H9 (cell line): ENCODE measurements around the gene NRG3. TPM values are rescaled to one million over a fixed set of nuclear protein-coding genes. Genes with fewer than 3 reads are reported as not detected.

Experiments used
- DNase-seq: peaks from one replicate; pipeline ENCODE4 v3.0.0-alpha.2; 2017
- H2AFZ ChIP-seq: one replicate; pipeline ENCODE4 v1.6.1; 2013; ENCODE audit warnings: mild to moderate bottlenecking, low read length, control low read depth, moderate library complexity
- H2AK5ac ChIP-seq: 2 replicates; pipeline ENCODE4 v1.6.1; 2013; ENCODE audit warnings: low read length, control low read depth, mixed read lengths; ENCODE audit not compliant: insufficient read length
- H2BK120ac ChIP-seq: one replicate; pipeline ENCODE4 v1.6.1; 2013; ENCODE audit warnings: low read depth, mild to moderate bottlenecking, low read length, control low read depth, inconsistent platforms; ENCODE audit not compliant: poor library complexity, severe bottlenecking
- H2BK12ac ChIP-seq: 2 replicates; pipeline ENCODE4 v1.6.1; 2013; ENCODE audit warnings: low read length, control low read depth, mixed read lengths, low read depth; ENCODE audit not compliant: insufficient read length
- H2BK15ac ChIP-seq: 2 replicates; pipeline ENCODE4 v1.6.1; 2013; ENCODE audit warnings: low read depth, low read length, control low read depth
- H2BK20ac ChIP-seq: one replicate; pipeline ENCODE4 v1.6.1; 2013; ENCODE audit warnings: low read depth, mild to moderate bottlenecking, low read length, control low read depth, inconsistent platforms; ENCODE audit not compliant: poor library complexity, severe bottlenecking
- H2BK5ac ChIP-seq: 2 replicates; pipeline ENCODE4 v1.6.1; 2013; ENCODE audit warnings: low read length, control low read depth, mixed read lengths; ENCODE audit not compliant: insufficient read length
- H3K14ac ChIP-seq: 2 replicates; pipeline ENCODE4 v1.6.1; 2013; ENCODE audit warnings: low read length, control low read depth; ENCODE audit not compliant: insufficient read depth
- H3K18ac ChIP-seq: 2 replicates; pipeline ENCODE4 v1.6.1; 2013; ENCODE audit warnings: low read depth, mild to moderate bottlenecking, mixed read lengths, low read length, control low read depth; ENCODE audit not compliant: insufficient read length
- H3K23ac ChIP-seq: 2 replicates; pipeline ENCODE4 v1.6.1; 2013; ENCODE audit warnings: low read length, control low read depth, mixed read lengths, low read depth; ENCODE audit not compliant: insufficient read length
- H3K23me2 ChIP-seq: 2 replicates; pipeline ENCODE4 v1.6.1; 2013; ENCODE audit warnings: low read depth, mild to moderate bottlenecking, mixed read lengths, low read length, control low read depth; ENCODE audit not compliant: insufficient read length, poor library complexity, severe bottlenecking
- H3K27ac ChIP-seq: 2 replicates; pipeline ENCODE4 v1.5.1; 2013; ENCODE audit warnings: low read length, control low read depth, mixed read lengths, low read depth; ENCODE audit not compliant: insufficient read length
- H3K27me3 ChIP-seq: 2 replicates; pipeline ENCODE4 v1.6.1; 2013; ENCODE audit warnings: low read length, control low read depth, inconsistent platforms; ENCODE audit not compliant: insufficient read depth
- H3K4ac ChIP-seq: 2 replicates; pipeline ENCODE4 v1.6.1; 2013; ENCODE audit warnings: low read depth, mild to moderate bottlenecking, control low read depth, inconsistent platforms, low read length, moderate library complexity
- H3K4me1 ChIP-seq: 2 replicates; pipeline ENCODE4 v1.6.1; 2013; ENCODE audit warnings: low read length, control low read depth, inconsistent platforms; ENCODE audit not compliant: insufficient read depth
- H3K4me2 ChIP-seq: 2 replicates; pipeline ENCODE4 v1.6.1; 2013; ENCODE audit warnings: low read length, control low read depth, mixed read lengths; ENCODE audit not compliant: insufficient read length, insufficient read depth
- H3K56ac ChIP-seq: 2 replicates; pipeline ENCODE4 v1.6.1; 2013; ENCODE audit warnings: low read depth, mild to moderate bottlenecking, mixed read lengths, low read length, control low read depth; ENCODE audit not compliant: insufficient read length
- H3K79me1 ChIP-seq: 2 replicates; pipeline ENCODE4 v1.6.1; 2013; ENCODE audit warnings: low read depth, mild to moderate bottlenecking, moderate library complexity, low read length, control low read depth, inconsistent platforms; ENCODE audit not compliant: insufficient read depth, poor library complexity, severe bottlenecking
- H3K79me2 ChIP-seq: 2 replicates; pipeline ENCODE4 v1.6.1; 2013; ENCODE audit warnings: low read length, control low read depth, inconsistent platforms; ENCODE audit not compliant: insufficient read depth
- H3K9ac ChIP-seq: 2 replicates; pipeline ENCODE4 v1.6.1; 2013; ENCODE audit warnings: low read length, control low read depth, mixed read lengths; ENCODE audit not compliant: insufficient read length; ENCODE audit errors: extremely low read depth
- H3K9me3 ChIP-seq: one replicate; pipeline ENCODE4 v1.6.1; 2013; ENCODE audit warnings: low read depth, low read length, inconsistent platforms; ENCODE audit not compliant: control insufficient read depth
- H3T11ph ChIP-seq: one replicate; pipeline ENCODE4 v1.6.1; 2013; ENCODE audit warnings: mild to moderate bottlenecking, low read length, control low read depth, inconsistent platforms
- H4K20me1 ChIP-seq: one replicate; pipeline ENCODE4 v1.6.1; 2013; ENCODE audit not compliant: control insufficient read depth, insufficient read length, insufficient read depth
- H4K5ac ChIP-seq: 2 replicates; pipeline ENCODE4 v1.6.1; 2013; ENCODE audit warnings: low read depth, mild to moderate bottlenecking, mixed read lengths, low read length, control low read depth; ENCODE audit not compliant: insufficient read length
- H4K8ac ChIP-seq: replicated peaks from 2 replicates; pipeline ENCODE4 v1.6.1; 2013; ENCODE audit warnings: low read length, control low read depth, mixed read lengths, low read depth; ENCODE audit not compliant: insufficient read length
- H4K91ac ChIP-seq: 2 replicates; pipeline ENCODE4 v1.6.1; 2013; ENCODE audit warnings: low read depth, mild to moderate bottlenecking, moderate library complexity, mixed read lengths, low read length, control low read depth; ENCODE audit not compliant: insufficient read length
- H3K27ac Mint-ChIP-seq, 3 experiments: 2 replicates in 2 of 3; 3 replicates in 1 of 3; pipeline ENCODE4 v1.8.0; 2020 to 2021; ENCODE audit warnings: mixed read lengths in 3 of 3, mild to moderate bottlenecking in 1 of 3, moderate library complexity in 1 of 3
- H3K27me3 Mint-ChIP-seq: 2 replicates; pipeline ENCODE4 v1.8.0; 2021; ENCODE audit warnings: low read depth, mild to moderate bottlenecking, moderate library complexity, mixed read lengths
- H3K36me3 Mint-ChIP-seq, 3 experiments: 2 replicates in 2 of 3; 3 replicates in 1 of 3; pipeline ENCODE4 v1.8.0; 2020 to 2021; ENCODE audit warnings: low read depth in 3 of 3, mixed read lengths in 3 of 3; ENCODE audit not compliant: insufficient read depth in 1 of 3
- H3K4me1 Mint-ChIP-seq, 2 experiments: 2 replicates each; pipeline ENCODE4 v1.8.0; 2020; ENCODE audit warnings: mixed read lengths in 2 of 2
- H3K4me3 Mint-ChIP-seq, 2 experiments: 2 replicates in 1 of 2; 3 replicates in 1 of 2; pipeline ENCODE4 v1.8.0; 2020 to 2021; ENCODE audit warnings: mild to moderate bottlenecking in 2 of 2, mixed read lengths in 2 of 2, moderate library complexity in 1 of 2
- H3K9me3 Mint-ChIP-seq, 2 experiments: 2 replicates in 1 of 2; 3 replicates in 1 of 2; pipeline ENCODE4 v1.8.0; 2020; ENCODE audit warnings: mild to moderate bottlenecking in 2 of 2, mixed read lengths in 2 of 2, moderate library complexity in 1 of 2
- CTCF ChIP-seq: fragments of 200-600 bp; sonication (generic); conservative IDR thresholded peaks from 3 replicates; pipeline ENCODE4 v1.8.0; 2021; ENCODE audit warnings: antibody characterized with exemption, mild to moderate bottlenecking
- whole genome bisulfite sequencing: extraction: QIAGEN DNeasy Blood & Tissue Kit; methylation state at CpG from one replicate; pipeline ENCODE4 v1.1.7; 2013; ENCODE audit warnings: missing lambda C conversion rate, low lambda C conversion rate, mixed read lengths; ENCODE audit not compliant: insufficient read length; ENCODE audit errors: extremely low coverage; 5-methylcytosine and 5-hydroxymethylcytosine counted together
- total RNA-seq: library from RNA; stranded (reverse); gene quantifications from 2 replicates; pipeline ENCODE4 v1.2.1, GENCODE V29; 2021

The NRG3 gene
- total RNA-seq, 1 experiment from 2014 or later = 1.6 TPM

GRCh38 chr10:82289945-82290344, 415.0 kb downstream of the NRG3 start:
- H4K20me1 ChIP-seq = no peaks in the 10 kb centered on the region
- no CpG with 5 or more reads among the region's 3 CpGs for WGBS
- H3K27me3 Mint-ChIP-seq = no peaks in the 10 kb centered on the region

More at GRCh38 chr10:82289945-82290344, 415.0 kb downstream of the NRG3 start:
- H3K18ac ChIP-seq = no peak overlapping the region
- no peaks in the 10 kb centered on the region for H3K23me2 ChIP-seq
- H3K27ac ChIP-seq = no peak overlapping the region
- H3K4me1 Mint-ChIP-seq = no peaks in the 10 kb centered on the region
- no peak overlapping the region for H2BK12ac ChIP-seq
- no peak overlapping the region for H2BK15ac ChIP-seq
- H2AFZ ChIP-seq = no peak overlapping the region
- H3K4me1 ChIP-seq = no peaks in the 10 kb centered on the region
- H2BK5ac ChIP-seq = no peak overlapping the region
- no peak overlapping the region for H4K5ac ChIP-seq
- H3K9me3 Mint-ChIP-seq = no peaks in the 10 kb centered on the region
- no peak overlapping the region for H3K56ac ChIP-seq
- no peak overlapping the region for H4K91ac ChIP-seq
- H3K27ac Mint-ChIP-seq = no peak overlapping the region
- H3K79me1 ChIP-seq = no peaks in the 10 kb centered on the region
- no peak overlapping the region for H2BK20ac ChIP-seq
- H3K4me3 Mint-ChIP-seq = no peak overlapping the region
- no peaks in the 10 kb centered on the region for H3K27me3 ChIP-seq
- H2AK5ac ChIP-seq = no peak overlapping the region
- H3K79me2 ChIP-seq = no peaks in the 10 kb centered on the region
- H3K9ac ChIP-seq = no peak overlapping the region
- H2BK120ac ChIP-seq = no peak overlapping the region
- H3K23ac ChIP-seq = no peak overlapping the region
- H3K4me2 ChIP-seq = no peak overlapping the region
- H3K4ac ChIP-seq = no peak overlapping the region
- DNase-seq = no peak
- no peak for TF ChIP-seq CTCF
- no peak overlapping the region for H3T11ph ChIP-seq
- H3K9me3 ChIP-seq = no peaks in the 10 kb centered on the region
- H3K14ac ChIP-seq = no peak overlapping the region
- no peak overlapping the region for H4K8ac ChIP-seq
- no peaks in the 10 kb centered on the region for H3K36me3 Mint-ChIP-seq
